NCI-H2107 treated with DMSO at 0.1 percent for 48 hours (cell line): ENCODE results near the gene SLC22A15.
"Not testable (repeated sequence)": the region's sequence is repeated elsewhere in the genome, so short reads cannot be mapped to it uniquely, and the experiment has no call there.

Experiments used
- DNase-seq: peaks from one replicate; lab custom pipeline; 2025; ENCODE audit not compliant: unreplicated experiment; lab: John Stamatoyannopoulos, UW

The SLC22A15 gene

GRCh38 chr1:115980998-115981993 lies 5.0 kb downstream of the SLC22A15 start:
- DNase-seq = no peak

DNA sequence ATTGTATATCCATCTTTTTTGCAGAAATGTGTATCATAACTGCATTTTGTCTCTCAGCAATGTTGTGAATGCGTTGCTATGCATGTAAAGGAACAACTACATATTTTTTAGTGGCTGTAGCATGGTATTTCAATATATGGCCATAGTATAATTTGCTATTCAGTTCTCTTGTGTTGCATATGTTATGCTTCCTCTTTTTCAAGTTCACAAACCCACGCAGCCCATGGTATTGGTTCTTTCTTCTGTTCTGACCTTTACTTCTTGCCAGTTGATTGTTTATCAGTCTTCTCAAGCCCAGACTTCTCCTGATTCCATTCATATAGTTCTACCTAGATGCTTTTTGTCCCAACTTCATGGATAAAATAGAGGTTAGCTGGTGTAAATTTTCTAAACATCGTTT lies 6.1 kb downstream of the SLC22A15 start:
- DNase-seq = no peak

DNA sequence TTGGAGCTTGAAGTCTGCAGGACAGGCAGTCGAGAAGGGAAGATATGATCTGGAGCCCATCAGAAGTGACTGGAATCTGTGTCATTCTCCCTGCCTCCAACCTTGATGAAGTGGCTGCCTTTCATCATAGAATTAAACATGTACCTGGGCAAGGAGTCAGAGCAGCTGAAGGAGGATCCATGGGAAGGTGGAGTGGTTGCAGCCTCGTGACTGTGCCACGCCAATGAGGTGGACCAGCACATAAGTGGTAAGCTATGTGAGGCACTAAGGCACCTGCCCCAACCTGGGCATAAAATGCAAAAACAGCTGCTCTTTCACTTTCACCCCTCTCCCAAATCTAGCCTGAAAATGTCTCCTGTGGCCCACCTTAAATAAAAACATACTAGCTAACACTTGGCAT lies 7.3 kb downstream of the SLC22A15 start:
- DNase-seq = no peak

- no peak for DNase-seq
Measured at GRCh38 chr1:115987623-115988022, 11.3 kb downstream of the SLC22A15 start.

DNA sequence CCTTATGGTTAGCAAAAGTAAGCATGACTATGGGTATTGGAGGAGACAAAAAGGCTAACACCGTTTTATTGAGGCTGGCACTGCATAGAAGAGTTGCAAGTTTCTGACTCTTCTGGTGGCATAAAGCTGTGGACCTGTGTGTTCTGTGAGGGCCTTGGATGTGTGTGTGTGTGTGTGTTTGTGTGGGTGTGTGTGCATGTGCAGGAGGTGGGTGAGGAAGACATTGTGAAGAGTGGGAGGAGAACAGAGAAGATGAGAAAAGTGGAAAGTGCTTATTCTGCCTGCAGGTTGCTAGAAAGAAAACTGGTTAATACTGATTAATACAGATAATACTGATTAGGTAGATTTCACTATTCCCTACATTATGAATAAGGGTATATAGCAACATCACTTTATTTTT lies 12.6 kb downstream of the SLC22A15 start:
- no peak for DNase-seq

- DNase-seq = no peak
Measured at GRCh38 chr1:115989699-115990098, 13.4 kb downstream of the SLC22A15 start.

DNA sequence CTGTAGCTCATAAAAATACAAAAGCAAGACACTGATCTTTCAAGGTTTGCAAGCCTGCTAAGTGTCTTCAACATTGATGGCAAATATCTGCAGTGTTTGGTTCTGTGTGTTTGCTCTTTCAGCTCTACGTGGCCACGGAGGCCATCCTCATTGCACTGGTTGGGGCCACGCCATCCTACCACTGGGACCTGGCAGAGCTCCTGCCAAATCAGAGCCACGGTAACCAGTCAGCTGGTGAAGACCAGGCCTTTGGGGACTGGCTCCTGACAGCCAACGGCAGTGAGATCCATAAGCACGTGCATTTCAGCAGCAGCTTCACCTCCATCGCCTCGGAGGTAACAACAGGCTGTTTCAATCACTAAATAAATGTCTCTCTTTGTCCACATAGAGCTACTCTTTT lies 15.6 kb downstream of the SLC22A15 start:
- DNase-seq = no peak

DNA sequence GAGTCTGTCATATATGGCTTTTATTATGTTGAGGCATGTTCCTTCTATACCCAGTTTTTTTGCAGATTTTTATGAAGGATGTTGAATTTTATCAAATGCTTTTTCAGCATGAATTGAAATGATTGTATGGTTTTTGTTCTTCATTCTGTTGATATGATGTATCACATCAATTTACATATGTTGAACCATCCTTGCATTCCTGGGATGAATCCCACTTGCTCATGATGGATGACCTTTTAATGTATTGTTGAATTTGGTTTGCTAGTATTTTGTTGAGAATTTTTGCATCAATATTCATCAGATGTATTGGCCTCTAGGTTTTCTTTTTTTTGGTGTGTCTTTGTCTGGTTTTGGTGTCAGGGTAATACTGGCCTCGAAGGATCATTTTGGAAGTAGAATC lies 21.6 kb downstream of the SLC22A15 start:
- DNase-seq = not testable (repeated sequence)

DNA sequence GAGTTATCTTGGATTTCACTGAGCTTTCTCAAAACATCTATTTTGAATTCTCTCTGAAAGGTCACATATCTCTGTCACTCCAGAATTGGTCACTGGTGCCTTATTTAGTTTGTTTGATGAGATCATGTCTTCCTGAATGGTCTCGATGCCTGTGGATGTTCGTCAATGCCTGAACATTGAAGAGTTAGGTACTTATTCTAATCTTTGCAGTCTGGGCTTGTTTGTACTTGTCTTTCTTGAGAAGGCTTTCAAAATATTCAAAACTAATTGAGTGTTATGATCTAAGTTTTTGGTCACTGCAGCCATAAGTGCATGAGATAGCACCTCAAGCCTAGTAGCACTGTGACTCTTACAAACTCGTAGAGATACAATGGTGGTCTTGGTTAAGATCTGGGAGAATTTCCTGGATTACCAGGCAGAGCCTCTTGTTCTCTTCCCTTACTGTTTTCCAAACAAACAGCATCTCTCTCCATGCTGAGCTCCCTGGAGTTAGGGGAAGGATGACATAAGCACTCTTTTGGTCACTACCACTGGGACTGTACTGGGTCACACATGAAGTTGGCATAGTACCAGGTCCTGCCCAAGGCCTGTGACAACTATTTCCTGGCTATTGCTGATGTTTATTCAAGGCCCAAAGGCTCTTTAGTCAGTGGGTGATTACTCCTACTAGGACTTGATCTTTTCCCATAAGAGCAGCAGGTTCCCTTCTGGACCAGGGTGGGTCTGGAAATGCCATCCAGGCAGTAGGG lies 25.6 kb downstream of the SLC22A15 start:
- DNase-seq = no peak

- no peak for DNase-seq
Measured at GRCh38 chr1:116002781-116003420, 26.6 kb downstream of the SLC22A15 start.

GRCh38 chr1:116003823-116004222 lies 27.5 kb downstream of the SLC22A15 start:
- DNase-seq = no peak

DNA sequence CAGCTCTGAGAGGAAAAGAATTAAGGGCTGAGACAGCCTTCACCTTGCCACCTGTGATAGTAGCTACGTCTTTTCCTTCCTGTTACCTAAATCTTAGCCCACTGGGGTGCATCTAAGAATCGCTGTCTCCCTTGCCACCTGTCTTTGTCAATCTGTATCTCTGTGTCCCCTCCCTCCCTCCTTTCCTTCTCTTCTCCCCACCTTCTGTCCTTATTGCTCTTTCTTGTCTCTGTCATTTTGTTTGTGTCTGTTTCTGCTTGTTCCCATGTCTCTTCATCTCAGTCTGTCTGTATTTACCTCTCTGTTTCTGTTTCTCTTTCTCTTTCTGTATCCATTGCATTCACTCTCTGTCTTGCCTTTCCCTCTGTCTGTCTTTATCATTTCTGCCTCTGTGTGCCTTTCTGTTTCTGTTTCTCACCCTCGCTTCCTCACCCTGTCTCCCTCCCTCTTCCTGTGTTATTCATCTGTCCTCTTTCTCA lies 30.2 kb downstream of the SLC22A15 start:
- no peak for DNase-seq

- no peak for DNase-seq
Measured at GRCh38 chr1:116008656-116009390, 32.5 kb downstream of the SLC22A15 start.

DNA sequence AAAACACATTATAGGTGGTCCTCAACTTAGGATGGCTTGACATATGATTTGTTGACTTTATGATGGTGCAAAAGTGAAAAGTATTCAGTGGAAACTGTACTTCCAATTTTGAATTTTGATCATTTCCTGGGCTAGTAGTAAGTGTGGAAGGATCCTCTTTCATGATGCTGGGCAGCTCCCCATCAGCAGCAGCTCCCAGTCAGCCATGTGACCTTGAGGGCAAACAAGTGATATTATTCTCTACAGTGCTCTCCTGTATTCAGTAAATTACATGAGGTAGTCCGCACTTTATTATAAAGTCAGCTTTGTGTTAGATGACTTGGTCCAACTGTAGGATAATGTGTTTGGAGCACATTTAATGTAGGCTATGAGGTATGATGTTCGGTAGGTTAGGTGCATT lies 36.4 kb downstream of the SLC22A15 start:
- no peak for DNase-seq

GRCh38 chr1:116015679-116016078 lies 39.4 kb downstream of the SLC22A15 start:
- DNase-seq = no peak

DNA sequence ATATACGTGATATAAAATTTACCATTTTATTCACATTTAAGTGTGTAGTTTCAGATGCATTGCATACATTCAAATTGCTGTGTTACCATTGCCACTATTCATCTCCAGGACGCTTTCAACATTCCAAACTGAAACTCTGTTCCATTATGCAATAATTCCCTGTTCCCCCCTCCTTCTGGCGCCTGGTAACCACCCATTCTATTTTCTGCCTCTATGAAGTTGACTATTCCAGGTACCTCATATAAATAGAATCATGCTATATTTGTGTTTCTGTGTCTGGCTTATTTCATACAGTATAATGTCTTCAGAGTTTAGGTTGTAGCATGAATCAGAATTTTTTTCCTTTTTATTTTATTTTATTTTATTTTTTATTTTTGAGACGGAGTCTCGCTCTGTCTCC lies 41.7 kb downstream of the SLC22A15 start:
- DNase-seq = no peak

- no peak for DNase-seq
Measured at GRCh38 chr1:116019653-116020253, 43.4 kb downstream of the SLC22A15 start.

- peak; percentile 46 for DNase-seq
Measured at GRCh38 chr1:116020668-116021272, 44.5 kb downstream of the SLC22A15 start.

DNA sequence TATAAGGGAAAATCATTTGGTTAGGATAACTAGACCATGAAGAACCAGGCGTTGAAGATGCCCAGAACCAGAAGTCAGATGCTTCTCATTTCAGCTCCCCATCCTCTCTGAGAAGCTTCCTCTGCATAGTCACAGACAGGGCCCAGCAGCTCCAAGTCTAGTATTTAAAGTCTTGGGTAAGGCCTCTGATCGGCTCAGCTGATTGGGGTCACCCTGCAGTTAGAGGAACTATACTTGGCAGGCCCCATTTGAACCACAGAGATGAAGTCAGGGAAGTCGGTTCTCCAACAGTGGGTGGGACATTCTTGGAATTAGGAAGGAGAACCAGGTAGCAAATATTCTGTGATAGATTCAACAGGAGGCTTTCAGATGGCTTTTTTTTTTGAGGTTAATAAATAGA lies 48.3 kb downstream of the SLC22A15 start:
- DNase-seq = no peak

GRCh38 chr1:116026631-116027030 lies 50.3 kb downstream of the SLC22A15 start:
- DNase-seq = no peak
